Prostate gland (tissue), 2 donors: ENCODE results near the gene SMIM14. TPM values are rescaled to one million over a fixed set of nuclear protein-coding genes. Genes with fewer than 3 reads are reported as not detected.

Experiments
- DNase-seq: peaks from one replicate; pipeline ENCODE4 v3.0.0-alpha.2; 2019; ENCODE audit warnings: low spot score
- H3K27ac ChIP-seq, 2 donors: fragments of 200-600 bp; sonication (generic); 2 replicates each; pipeline ENCODE4 v1.5.1; 2017 to 2019
- H3K27me3 ChIP-seq: fragments of 200-600 bp; sonication (generic); replicated peaks from 2 replicates; pipeline ENCODE4 v1.5.1; 2019; ENCODE audit not compliant: insufficient read depth
- H3K36me3 ChIP-seq, 2 donors: fragments of 200-600 bp; sonication (generic); 1 replicate in 1 of 2; 2 replicates in 1 of 2; pipeline versions ENCODE4 v1.5.1 to v1.8.1; 2017 to 2019
- H3K4me1 ChIP-seq: fragments of 200-600 bp; sonication (generic); replicated peaks from 2 replicates; pipeline ENCODE4 v1.5.1; 2019
- H3K4me3 ChIP-seq, 2 donors: fragments of 200-600 bp; sonication (generic); 2 replicates each; pipeline ENCODE4 v1.5.1; 2017 to 2019
- H3K9me3 ChIP-seq: fragments of 200-600 bp; sonication (generic); 2 replicates; pipeline ENCODE4 v1.5.1; 2017
- CTCF ChIP-seq, 4 experiments: fragments of 200-600 bp in 2 of 4; fragments of 450-650 bp in 2 of 4; sonication (generic) in 2 of 4; IDR thresholded peaks; 1 replicate in 3 of 4; 2 replicates in 1 of 4; pipeline ENCODE4 v1.5.1; 2016 to 2019; ENCODE audit warnings: antibody characterized with exemption in 4 of 4, mild to moderate bottlenecking in 2 of 4, moderate library complexity in 2 of 4
- POLR2A ChIP-seq: fragments of 450-650 bp; IDR thresholded peaks from one replicate; pipeline ENCODE4 v1.6.1; 2016; ENCODE audit warnings: antibody characterized with exemption, mild to moderate bottlenecking
- POLR2AphosphoS5 ChIP-seq: sonication (generic); formaldehyde crosslinking; IDR thresholded peaks from one replicate; pipeline ENCODE4 v1.6.1; 2017; ENCODE audit warnings: antibody characterized with exemption
- WGBS: methylation state at CpG from one replicate; pipeline ENCODE4 v1.1.5; 2018; 5-methylcytosine and 5-hydroxymethylcytosine counted together
- intact Hi-C: fragments of 100-400 bp; cut with DNase I; formaldehyde crosslinking; loops from one replicate; pipeline ENCODE4 v1.14.2; 2022
- total RNA-seq, 2 donors: library from RNA; depleted of rRNA; stranded (reverse); fragments of >200 nt; gene quantifications; one replicate each; pipeline ENCODE4 v1.1.0, GENCODE V29; 2016

SMIM14 gene
- total RNA-seq, 2 donors from 2014 or later, result 36.1 to 101 TPM

GRCh38 chr4:39642885-39643552, 4.4 kb upstream of the SMIM14 start:
- no peak overlapping the region for H3K27ac ChIP-seq
- DNase-seq, result no peak
- no peaks in the 10 kb centered on the region for H3K9me3 ChIP-seq
- TF ChIP-seq POLR2AphosphoS5 (no peak), CTCF (IDR thresholded peaks at IDR 0.05) (no peak), POLR2A (no peak)
- no peaks in the 10 kb centered on the region for H3K27me3 ChIP-seq
- H3K36me3 ChIP-seq, result no peaks in the 10 kb centered on the region
- 86% methylated on average over 4 of the region's 4 CpGs for WGBS
- peaks cover 7% of the 10 kb centered on the region for H3K4me1 ChIP-seq
- H3K4me3 ChIP-seq, result no peak overlapping the region
- intact Hi-C loops, result no loop called here

GRCh38 chr4:39641451-39641850, 2.8 kb upstream of the SMIM14 start:
- intact Hi-C loops, result no loop called here
- no peak overlapping the region for H3K27ac ChIP-seq
- TF ChIP-seq POLR2AphosphoS5 (no peak), POLR2A (no peak), CTCF (IDR thresholded peaks at IDR 0.05) (no peak)
- H3K4me1 ChIP-seq, result peaks cover 7% of the 10 kb centered on the region
- H3K36me3 ChIP-seq, result no peaks in the 10 kb centered on the region
- H3K9me3 ChIP-seq, result no peaks in the 10 kb centered on the region
- H3K4me3 ChIP-seq, result no peak overlapping the region
- H3K27me3 ChIP-seq, result no peaks in the 10 kb centered on the region
- 73% methylated on average over 2 of the region's 2 CpGs for whole genome bisulfite sequencing
- no peak for DNase-seq

DNA sequence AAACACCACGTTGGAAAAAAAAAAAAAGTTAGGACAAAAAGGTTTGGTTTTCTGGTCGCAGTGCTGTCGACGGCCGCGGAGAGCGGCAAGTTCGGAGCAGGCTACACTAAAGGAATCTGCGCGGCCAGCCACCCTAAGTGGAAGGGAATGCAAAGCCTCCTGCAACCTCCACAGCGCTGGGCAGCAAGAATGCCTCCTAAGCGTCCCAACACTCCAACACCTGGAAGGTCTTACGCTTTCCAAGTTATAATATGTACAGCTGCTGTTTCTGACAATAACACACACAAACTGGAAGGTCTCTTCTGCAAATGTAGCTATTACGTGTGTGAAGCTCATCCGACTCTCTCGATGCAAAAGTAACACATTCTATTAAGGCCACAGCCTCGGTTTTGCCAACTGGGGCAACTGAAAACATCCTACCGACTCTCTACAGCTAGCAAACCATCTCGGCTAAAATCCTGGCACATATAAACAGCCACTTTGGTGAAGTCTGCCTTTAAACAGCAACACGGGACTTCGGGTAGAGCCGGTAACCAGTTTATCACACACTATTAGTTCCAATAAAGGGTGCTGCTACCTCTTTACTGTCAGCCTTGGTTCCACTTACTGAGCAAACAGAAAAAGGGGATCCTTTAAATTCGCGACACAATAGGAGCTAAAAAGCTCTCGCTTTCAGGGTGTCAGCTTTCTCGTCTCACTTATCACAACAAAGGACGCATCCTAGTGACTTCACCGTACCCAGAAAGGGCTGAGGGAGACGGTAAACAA, 895 bp downstream of the SMIM14 start:
- peak overlapping the region; percentile 99 for H3K27ac ChIP-seq
- H3K4me3 ChIP-seq, result peak overlapping the region; percentile 88 to 99
- WGBS, result under 1% methylated on average over 29 of the region's 29 CpGs
- TF ChIP-seq POLR2A (no peak), POLR2AphosphoS5 (no peak), CTCF (IDR thresholded peaks at IDR 0.05) (no peak)
- intact Hi-C loops, result loop anchor here (2.0 to 10.0 kb wide), 5 partner anchors 60 to 340 kb away; partner anchors contain the start of genes PDS5A, RFC1, UBE2K and UGDH
- no peaks in the 10 kb centered on the region for H3K36me3 ChIP-seq
- peaks cover 12% of the 10 kb centered on the region for H3K4me1 ChIP-seq
- peak; percentile 64 for DNase-seq
- H3K9me3 ChIP-seq, result no peaks in the 10 kb centered on the region
- no peaks in the 10 kb centered on the region for H3K27me3 ChIP-seq

GRCh38 chr4:39637221-39637585, 1.5 kb downstream of the SMIM14 start:
- intact Hi-C loops, result loop anchor here (5.0 to 10.0 kb wide), 4 partner anchors 60 to 340 kb away; partner anchors contain the start of genes PDS5A, RFC1 and UBE2K
- Histone ChIP-seq H3K4me1 (peaks cover 12% of the 10 kb centered on the region), H3K9me3 (no peaks in the 10 kb centered on the region), H3K4me3 (peak overlapping the region; percentile 88 to 99), H3K27me3 (no peaks in the 10 kb centered on the region), H3K36me3 (no peaks in the 10 kb centered on the region), H3K27ac (peak overlapping the region; percentile 99)
- 1% methylated on average over 6 of the region's 6 CpGs for WGBS
- no peak for DNase-seq
- TF ChIP-seq CTCF (IDR thresholded peaks at IDR 0.05) (no peak), POLR2AphosphoS5 (no peak), POLR2A (no peak)
